Stimulated activated CD8-positive, alpha-beta memory T cell treated with anti-CD3 and anti-CD28 coated beads, Interleukin-12 subunit alpha, Interleukin-12 subunit beta, amount 100 ng/mL, for 1 hour (primary cell): ENCODE results near the gene GALNT7.

Source experiments
- DNase-seq: peaks from one replicate; pipeline ENCODE4 v3.0.0-alpha.2; 2020; ENCODE audit warnings: low read depth

The GALNT7 gene

GRCh38 chr4:173301518-173302201 lies 133.0 kb downstream of the GALNT7 start:
- no peak for DNase-seq

DNA sequence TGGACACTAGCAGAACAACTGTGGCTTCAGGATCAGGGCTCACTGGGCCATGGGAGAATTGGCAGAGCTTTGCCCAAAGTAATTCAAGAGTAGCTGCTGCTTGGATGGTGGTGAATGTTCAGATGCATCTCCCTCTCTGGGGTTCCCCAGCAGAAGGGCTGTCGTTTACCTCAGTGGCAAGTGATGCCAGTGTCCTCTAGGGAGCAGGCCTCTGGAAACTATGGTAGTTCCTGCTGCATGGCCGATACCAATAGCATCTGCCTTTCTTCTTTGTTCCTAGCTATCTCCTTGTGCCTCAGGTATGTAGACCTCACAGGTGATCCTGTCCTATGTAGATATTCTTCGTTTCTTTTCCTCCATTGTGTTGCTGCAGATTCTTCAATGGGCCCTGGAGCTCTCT lies 139.2 kb downstream of the GALNT7 start:
- DNase-seq = no peak

GRCh38 chr4:173311368-173311767 lies 142.8 kb downstream of the GALNT7 start:
- DNase-seq = no peak

GRCh38 chr4:173314715-173315114 lies 146.1 kb downstream of the GALNT7 start:
- no peak for DNase-seq

DNA sequence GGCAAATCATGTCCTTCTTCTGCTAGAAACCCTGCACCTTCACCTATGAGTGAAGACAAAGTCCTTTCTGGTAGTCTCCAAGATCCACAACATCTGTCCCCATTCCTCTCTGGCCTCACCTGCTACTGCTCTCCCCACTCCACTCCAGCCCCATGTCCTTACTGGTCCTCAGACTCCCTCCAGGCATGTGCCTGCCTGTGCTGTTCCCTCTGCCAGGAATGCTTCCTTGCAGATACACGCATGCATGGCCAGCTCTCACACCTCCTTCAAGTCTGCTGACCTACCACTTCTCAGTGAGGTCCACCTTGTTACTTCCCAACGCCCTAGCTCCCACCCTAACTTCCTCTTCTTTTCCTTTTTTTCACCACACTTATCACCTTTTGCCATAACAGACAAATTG lies 147.4 kb downstream of the GALNT7 start:
- no peak for DNase-seq

DNA sequence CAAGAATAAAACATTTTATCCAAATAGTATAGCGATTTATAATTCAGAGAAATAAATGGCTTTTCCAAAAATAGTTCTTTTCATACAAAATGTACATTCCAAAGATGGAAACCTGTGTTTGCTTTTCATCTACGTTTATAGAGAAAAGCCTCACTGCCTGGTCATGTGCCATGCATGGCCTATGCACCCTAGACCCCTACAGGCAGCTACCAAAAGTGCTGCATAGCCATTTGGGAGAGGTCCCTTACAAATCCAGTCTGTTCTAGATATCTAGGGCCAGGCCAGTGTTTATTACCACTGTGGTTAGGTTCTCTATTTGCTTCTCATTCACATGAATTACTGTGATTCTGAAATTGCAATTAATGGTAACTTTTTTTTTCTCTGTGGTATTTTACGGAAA lies 148.4 kb downstream of the GALNT7 start:
- DNase-seq = no peak

DNA sequence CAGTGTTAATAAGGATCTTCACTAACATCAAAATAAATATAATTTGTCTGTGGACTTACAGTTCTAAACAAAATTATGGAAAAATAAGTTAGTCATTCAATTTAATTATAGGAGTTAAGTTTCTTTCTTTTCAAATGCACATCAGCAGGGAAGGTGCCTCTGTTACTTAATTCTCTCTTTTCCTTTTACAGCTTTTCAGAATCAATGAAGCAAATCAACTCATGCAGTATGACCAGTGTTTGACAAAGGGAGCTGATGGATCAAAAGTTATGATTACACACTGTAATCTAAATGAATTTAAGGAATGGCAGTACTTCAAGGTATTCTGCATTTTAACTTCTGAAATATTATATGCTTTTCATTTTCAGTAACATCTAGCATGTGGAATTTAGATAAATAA lies 149.6 kb downstream of the GALNT7 start:
- no peak for DNase-seq

DNA sequence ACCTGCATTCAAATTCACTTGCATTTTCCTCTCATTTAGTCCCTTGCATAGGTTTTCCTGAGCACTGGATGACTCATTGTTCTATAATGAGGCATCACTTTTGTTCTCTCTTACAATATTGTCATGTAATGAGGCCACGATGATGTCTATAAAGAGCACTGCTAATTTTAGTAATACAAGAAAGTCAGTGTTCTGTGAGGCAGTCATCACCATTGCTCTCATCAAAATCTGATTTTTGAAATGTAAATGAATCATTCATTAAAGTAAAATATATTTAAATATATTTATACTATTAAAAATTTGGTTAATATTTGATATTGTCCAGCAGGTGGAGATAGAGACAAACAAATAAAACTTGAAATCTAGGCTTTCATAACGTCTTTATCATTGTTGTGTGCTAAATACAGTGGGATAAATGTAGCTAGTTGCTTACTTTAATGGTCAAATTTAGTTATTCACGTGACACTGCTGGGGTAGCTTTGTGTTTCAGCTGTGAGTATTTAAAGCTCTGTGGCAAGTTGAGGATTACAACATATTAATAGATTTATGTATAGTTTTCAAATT lies 150.1 kb downstream of the GALNT7 start:
- DNase-seq = no peak

DNA sequence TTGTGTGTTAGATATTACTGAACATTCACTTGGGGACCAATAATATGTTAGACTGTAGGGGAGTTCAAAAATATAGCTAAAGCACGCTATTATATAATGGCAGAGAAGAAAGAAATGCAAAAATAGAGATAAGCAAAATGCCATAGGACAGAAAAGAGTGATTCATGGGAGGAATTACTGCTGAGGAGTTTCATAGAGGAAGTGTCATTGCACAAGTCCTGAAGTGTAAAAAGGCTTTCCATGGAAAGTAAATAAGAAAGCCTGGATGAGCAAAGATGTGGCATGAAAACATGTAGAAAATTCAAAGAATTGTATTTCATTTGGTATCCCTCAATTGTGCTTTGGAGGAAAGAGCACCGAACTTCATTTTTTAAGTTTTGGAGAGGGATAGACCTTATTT lies 151.1 kb downstream of the GALNT7 start:
- DNase-seq = no peak

DNA sequence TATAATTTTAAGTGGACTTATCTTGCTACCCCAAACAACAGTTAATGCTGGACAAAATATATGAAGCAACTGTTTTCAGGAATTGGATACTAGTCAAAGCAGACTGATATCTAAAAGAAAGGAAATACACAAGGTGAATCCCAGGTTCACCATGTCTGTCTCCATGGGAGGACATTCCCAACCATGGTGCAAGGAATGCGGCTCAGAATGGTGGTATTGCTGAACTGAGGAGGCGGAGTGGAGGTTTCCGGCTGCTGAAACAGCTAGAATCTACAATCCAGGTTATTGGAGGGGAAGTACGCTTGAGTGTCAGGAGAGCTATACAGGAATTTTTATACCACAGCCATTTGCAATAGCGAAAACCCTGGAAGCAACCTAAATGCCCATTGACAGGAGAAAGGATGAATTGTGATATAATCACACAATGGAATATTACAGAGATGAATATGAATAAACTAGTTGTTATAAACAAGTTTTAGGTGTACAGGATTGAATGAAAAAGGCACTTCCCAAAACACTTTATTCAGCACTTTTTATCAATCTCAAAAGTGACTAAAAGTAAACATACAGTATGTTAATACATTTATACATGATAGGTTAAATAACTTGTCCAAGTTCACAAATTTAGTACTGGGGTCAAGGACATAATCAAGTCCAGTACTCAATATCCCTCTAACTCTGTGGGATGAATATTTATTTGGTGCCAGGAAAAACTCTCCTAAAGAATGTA lies 156.6 kb downstream of the GALNT7 start:
- no peak for DNase-seq

- no peak for DNase-seq
Measured at GRCh38 chr4:173328236-173328901, 159.8 kb downstream of the GALNT7 start.

GRCh38 chr4:173330590-173330989 lies 162.0 kb downstream of the GALNT7 start:
- no peak for DNase-seq

DNA sequence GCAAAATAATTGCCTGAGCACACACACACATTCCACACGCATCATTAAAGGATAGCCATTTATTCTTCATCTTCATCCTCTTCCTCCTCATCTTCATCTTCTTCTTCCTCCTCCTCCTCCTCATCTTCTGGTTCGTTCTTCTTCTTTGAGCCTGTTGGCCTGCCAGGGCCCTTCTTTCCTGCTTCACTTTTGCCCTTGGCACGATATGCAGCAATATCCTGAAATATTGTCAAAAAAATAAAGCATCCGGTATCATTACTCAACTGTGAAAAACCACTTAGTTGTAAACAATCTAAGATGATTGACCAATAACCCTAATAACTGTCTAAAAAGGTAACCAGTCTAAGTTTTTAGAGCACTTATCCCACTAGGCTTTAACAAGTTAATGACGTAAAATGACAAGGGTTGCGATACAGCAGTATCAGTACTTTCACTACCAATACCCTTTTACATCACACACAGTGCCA lies 163.4 kb downstream of the GALNT7 start:
- no peak for DNase-seq

DNA sequence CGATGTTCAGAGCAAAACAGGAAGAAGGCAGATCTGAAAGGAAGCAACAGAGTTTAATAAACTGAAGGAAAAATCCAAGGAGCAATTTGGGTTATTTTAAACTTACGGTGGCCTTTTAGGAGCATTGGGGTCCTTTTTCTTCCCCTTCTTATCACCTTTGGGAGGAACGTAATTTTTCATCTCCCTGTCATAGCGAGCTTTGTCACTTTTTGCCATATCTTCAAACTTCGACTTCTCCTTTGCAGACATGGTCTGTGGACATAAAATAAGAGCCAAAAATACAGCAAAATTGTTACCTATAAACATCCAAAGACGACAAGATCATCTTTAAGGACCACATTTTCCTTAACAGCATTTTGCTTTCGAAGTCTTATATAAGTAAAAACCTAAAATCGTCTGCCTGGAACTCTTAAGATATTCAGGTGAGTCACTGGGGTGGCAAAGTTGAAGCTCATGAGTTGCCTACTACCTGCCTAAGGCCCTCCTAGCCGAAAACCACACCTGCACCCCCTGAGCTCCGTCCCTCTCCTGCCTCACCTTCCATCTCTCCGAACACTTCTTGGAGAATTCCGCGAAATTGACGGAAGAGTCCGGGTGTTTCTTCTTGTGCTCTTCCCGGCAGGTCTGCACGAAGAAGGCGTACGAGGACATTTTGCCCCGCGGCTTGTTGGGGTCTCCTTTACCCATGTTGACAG lies 164.5 kb downstream of the GALNT7 start:
- DNase-seq = no peak

- peak; percentile 20 for DNase-seq
Measured at GRCh38 chr4:173333658-173334084, 165.1 kb downstream of the GALNT7 start.

DNA sequence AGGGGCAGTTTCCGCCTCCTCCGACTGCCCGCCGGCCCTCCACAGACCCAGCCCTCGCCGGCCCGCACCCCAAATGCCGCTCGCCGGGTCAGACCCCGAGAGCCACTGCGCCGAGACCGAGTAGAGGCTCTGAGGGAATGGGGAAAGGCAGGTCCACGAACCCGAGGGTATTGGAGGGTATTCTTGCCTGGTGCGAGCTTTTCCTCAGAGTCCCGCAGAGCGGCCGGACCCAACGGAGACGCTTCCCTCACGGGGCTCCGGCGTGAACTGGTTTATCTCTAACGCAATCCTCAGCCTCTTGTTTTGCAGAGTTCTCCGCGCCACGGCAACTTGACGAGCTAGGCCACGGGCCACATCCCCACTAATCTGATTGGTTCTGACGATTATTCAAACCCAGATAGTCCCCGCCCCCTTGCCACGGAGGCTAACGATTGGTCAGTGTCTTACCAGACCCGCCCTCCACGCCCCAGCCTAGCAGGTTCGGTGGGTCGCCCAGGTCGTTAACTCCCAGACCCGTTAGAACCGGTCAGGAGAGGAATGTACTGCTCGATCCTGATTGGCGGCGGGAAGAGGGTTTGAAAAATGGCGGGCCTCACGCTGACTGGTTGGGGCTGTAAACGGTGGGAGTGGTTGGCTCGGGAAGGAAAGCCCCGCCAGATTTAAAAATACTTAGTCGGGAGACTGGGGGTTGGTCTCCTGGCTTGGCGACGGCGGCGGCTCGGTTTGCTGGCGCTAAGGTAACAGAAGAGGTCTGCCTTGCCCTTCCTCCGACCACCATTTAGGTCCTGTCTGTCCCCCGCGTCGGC lies 165.7 kb downstream of the GALNT7 start, which contains the start of gene HMGB2:
HMGB2 (minus strand) TSS at position 274 of the 806 bp plus-strand sequence. CDS start 709 bp downstream, outside the sequence.
- peak; percentile 100 for DNase-seq

GRCh38 chr4:173334891-173335752 lies 166.5 kb downstream of the GALNT7 start:
- no peak for DNase-seq

DNA sequence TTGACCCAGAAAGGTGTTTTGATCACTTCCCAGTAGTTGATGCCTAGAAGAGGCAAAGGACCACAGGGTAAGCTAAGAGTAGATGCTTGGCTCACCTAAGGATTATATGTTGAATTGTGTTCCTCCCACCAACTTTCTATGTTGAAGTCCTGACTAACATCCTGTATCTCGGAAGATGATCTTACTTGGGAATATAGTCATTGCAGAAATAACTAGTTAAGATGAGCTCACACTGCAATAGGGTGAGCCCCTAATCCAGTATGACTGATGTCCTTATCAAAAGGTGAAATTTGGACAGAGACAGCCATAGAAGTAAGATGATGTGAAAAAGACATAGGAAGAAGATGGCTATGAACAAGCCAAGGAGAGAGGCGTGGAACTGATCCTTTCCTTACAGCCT lies 168.9 kb downstream of the GALNT7 start:
- DNase-seq = no peak

DNA sequence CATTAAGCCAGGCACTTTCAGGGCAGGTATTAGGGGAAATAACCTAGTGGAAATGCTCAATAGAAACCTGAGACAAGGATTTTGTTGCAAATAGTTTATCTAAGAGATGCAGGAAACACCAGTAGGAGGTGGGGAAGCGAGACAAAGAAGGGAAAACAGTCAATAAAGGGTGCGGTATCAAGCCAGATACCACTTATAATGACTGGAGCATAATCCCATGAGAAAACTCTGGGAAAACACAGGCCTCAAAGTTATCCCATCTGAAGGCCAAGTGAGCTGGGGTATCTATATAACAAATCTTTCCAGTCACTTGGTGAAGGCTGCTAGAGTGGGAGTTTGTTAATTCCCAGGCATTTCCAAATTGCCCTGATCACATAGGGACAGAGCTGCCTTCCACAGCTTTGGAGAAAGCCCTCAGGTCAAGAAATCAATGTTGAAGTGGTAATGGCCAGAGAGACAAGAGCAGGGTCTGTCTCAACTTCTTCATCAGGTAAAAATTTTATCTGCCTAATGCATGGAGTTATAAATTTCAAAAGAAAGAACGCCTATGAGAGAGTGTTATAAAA lies 175.3 kb downstream of the GALNT7 start:
- DNase-seq = no peak

DNA sequence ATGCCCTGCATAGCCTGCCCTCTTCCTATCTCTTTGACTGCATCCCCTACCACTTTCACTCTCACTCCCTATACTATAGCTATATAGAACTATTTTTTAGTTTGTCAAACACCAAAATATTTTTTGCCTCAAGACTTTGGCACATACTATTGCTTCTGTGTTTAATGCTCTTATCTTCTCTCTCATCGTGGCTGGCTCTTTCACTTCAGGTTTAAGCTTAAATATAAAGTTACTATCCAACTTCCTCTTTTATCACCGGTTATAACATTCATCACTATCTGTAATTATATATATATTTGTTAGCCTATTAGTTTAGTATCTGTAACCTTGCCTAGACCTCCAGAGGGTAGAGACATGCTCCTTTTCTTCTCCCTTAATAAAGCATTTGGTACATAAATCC lies 177.0 kb downstream of the GALNT7 start:
- DNase-seq = no peak
